GM10248 (cell line): ENCODE data around the gene RFPL1.
"Not testable (repeated sequence)": the region's sequence is repeated elsewhere in the genome, so short reads cannot be mapped to it uniquely, and the experiment has no call there.

ENCODE experiments used
- CTCF ChIA-PET: fragments of 300-600 bp; sonication (Branson Sonifier 250); formaldehyde crosslinking; extraction: SDS; loops from one replicate; lab custom pipeline; 2021; ENCODE audit warnings: antibody characterized with exemption; lab: Yijun Ruan, JAX
- POLR2A ChIA-PET: fragments of 350-650 bp; sonication (Branson Sonifier 250); formaldehyde crosslinking; extraction: SDS; loops from one replicate; lab custom pipeline; 2020; ENCODE audit warnings: antibody characterized with exemption; lab: Yijun Ruan, JAX
- DNase-seq: peaks from one replicate; pipeline ENCODE4 v3.0.0; 2012; ENCODE audit errors: extremely low spot score
- CTCF ChIP-seq: IDR thresholded peaks from 2 replicates; pipeline ENCODE4 v1.5.1; 2012; ENCODE audit warnings: mild to moderate bottlenecking, low read depth; ENCODE audit errors: extremely low read depth, missing control alignments, control extremely low read depth

Gene RFPL1

GRCh38 chr22:29484642-29485041 lies 46.3 kb downstream of the RFPL1 start:
- ChIA-PET CTCF (interaction anchor here (1.2 to 1.5 kb wide), 5 partner anchors 10 to 69 kb away, joined by 3 to 6 read pairs (median 4); partner anchors contain the start of gene THOC5), POLR2A (no interaction called here)

GRCh38 chr22:29485448-29485847 lies 47.1 kb downstream of the RFPL1 start:
- ChIA-PET POLR2A (no interaction called here), CTCF (interaction anchor here (1.1 to 1.5 kb wide), 3 partner anchors 11 to 15 kb away, joined by 3 to 4 read pairs (median 4); no protein-coding TSS in a partner anchor)
- no peak for TF ChIP-seq CTCF
- no peak for DNase-seq

More at GRCh38 chr22:29484642-29485041, 46.3 kb downstream of the RFPL1 start:
- no peak for DNase-seq
- TF ChIP-seq CTCF, result no peak

GRCh38 chr22:29487426-29487986 lies 49.1 kb downstream of the RFPL1 start:
- TF ChIP-seq CTCF, result no peak
- ChIA-PET POLR2A (interaction anchor here (0.6 kb wide), 1 partner anchor 1015 kb away, joined by 3 read pairs; no protein-coding TSS in a partner anchor), CTCF (interaction anchor here (1.0 to 1.6 kb wide), 3 partner anchors 10 to 14 kb away, joined by 3 to 4 read pairs (median 4); no protein-coding TSS in a partner anchor)
- no peak for DNase-seq

- POLR2A ChIA-PET, CTCF ChIA-PET, DNase-seq: not testable (repeated sequence)
Observed at GRCh38 chr22:29489127-29489780, 50.9 kb downstream of the RFPL1 start.

- ChIA-PET CTCF (no interaction called here), POLR2A (no interaction called here)
- DNase-seq, result no peak
- no peak for TF ChIP-seq CTCF
Observed at GRCh38 chr22:29491012-29491411, 52.6 kb downstream of the RFPL1 start.
